CD14-positive monocyte (primary cell): ENCODE results near the gene EPHB4. TPM values are rescaled to one million over a fixed set of nuclear protein-coding genes. Genes with fewer than 3 reads are reported as not detected.

Source experiments
- DNase-seq, 3 donors: peaks; one replicate each; pipeline ENCODE4 v3.0.0-alpha.2; 2011 to 2022
- H2AFZ ChIP-seq: 2 replicates; pipeline ENCODE4 v1.6.0; 2012; ENCODE audit warnings: mild to moderate bottlenecking, low read depth, low read length, inconsistent platforms; ENCODE audit not compliant: insufficient read depth, poor library complexity, severe bottlenecking
- H3K27ac ChIP-seq, 2 donors: 1 replicate in 1 of 2; 2 replicates in 1 of 2; pipeline ENCODE4 v1.5.1; 2012 to 2013; ENCODE audit warnings: low read length in 2 of 2, control low read depth in 1 of 2, inconsistent platforms in 1 of 2, low read depth in 1 of 2, mild to moderate bottlenecking in 1 of 2
- H3K27me3 ChIP-seq, 2 donors: one replicate each; pipeline versions ENCODE4 v1.6.0 to v1.6.1; 2011 to 2013; ENCODE audit warnings: low read length in 2 of 2; ENCODE audit not compliant: control insufficient read depth in 2 of 2, insufficient read depth in 2 of 2
- H3K36me3 ChIP-seq, 2 donors: replicated peaks in 1 of 2; 1 replicate in 1 of 2; 2 replicates in 1 of 2; pipeline versions ENCODE4 v1.5.1 to v1.6.1; 2012 to 2013; ENCODE audit warnings: low read length in 2 of 2, control low read depth in 1 of 2, inconsistent platforms in 1 of 2, mild to moderate bottlenecking in 1 of 2; ENCODE audit not compliant: insufficient read depth in 2 of 2, control insufficient read depth in 1 of 2
- H3K4me1 ChIP-seq, 2 donors: 1 replicate in 1 of 2; 2 replicates in 1 of 2; pipeline versions ENCODE4 v1.5.1 to v1.6.1; 2012 to 2013; ENCODE audit warnings: low read length in 2 of 2, control low read depth in 1 of 2, inconsistent platforms in 1 of 2, mild to moderate bottlenecking in 1 of 2, moderate library complexity in 1 of 2; ENCODE audit not compliant: insufficient read depth in 2 of 2, control insufficient read depth in 1 of 2
- H3K4me2 ChIP-seq: replicated peaks from 2 replicates; pipeline ENCODE3; 2012; ENCODE audit warnings: low read length, moderate library complexity, mild to moderate bottlenecking; ENCODE audit not compliant: poor library complexity, severe bottlenecking; ENCODE audit errors: extremely low read depth
- H3K4me3 ChIP-seq, 3 experiments: fragments of 200-600 bp in 1 of 3; sonication (generic) in 1 of 3; replicated peaks in 1 of 3; 1 replicate in 2 of 3; 2 replicates in 1 of 3; pipeline ENCODE4 v1.5.1; 2011 to 2013; ENCODE audit warnings: low read length in 3 of 3, mild to moderate bottlenecking in 3 of 3, control low read depth in 2 of 3, low read depth in 2 of 3, inconsistent platforms in 1 of 3, moderate library complexity in 1 of 3
- H3K79me2 ChIP-seq: 2 replicates; pipeline ENCODE4 v1.6.0; 2012; ENCODE audit warnings: mild to moderate bottlenecking, control low read depth, inconsistent platforms, low read length, moderate library complexity; ENCODE audit not compliant: insufficient read depth
- H3K9ac ChIP-seq: 2 replicates; pipeline ENCODE4 v1.6.0; 2017; ENCODE audit warnings: low read length, mild to moderate bottlenecking; ENCODE audit not compliant: insufficient read depth, poor library complexity, severe bottlenecking
- H3K9me3 ChIP-seq, 2 donors: replicated peaks in 1 of 2; 1 replicate in 1 of 2; 2 replicates in 1 of 2; pipeline versions ENCODE4 v1.5.1 to v1.6.1; 2012 to 2013; ENCODE audit warnings: low read length in 2 of 2, control low read depth in 1 of 2; ENCODE audit not compliant: control insufficient read depth in 1 of 2, insufficient read depth in 1 of 2
- H4K20me1 ChIP-seq: 2 replicates; pipeline ENCODE4 v1.6.0; 2012; ENCODE audit warnings: mild to moderate bottlenecking, low read length, control low read depth, moderate library complexity; ENCODE audit not compliant: insufficient read depth
- H3K27ac Mint-ChIP-seq, 7 donors: one replicate each; pipeline ENCODE4 v1.8.0; 2020; ENCODE audit warnings: mild to moderate bottlenecking in 7 of 7, mixed read lengths in 7 of 7, moderate library complexity in 6 of 7, inconsistent platforms in 2 of 7
- H3K27me3 Mint-ChIP-seq, 3 donors: one replicate each; pipeline ENCODE4 v1.8.0; 2021 to 2022; ENCODE audit warnings: low read depth in 3 of 3, mild to moderate bottlenecking in 3 of 3, mixed read lengths in 3 of 3, moderate library complexity in 3 of 3, inconsistent platforms in 1 of 3
- H3K36me3 Mint-ChIP-seq, 2 donors: one replicate each; pipeline ENCODE4 v1.8.0; 2020; ENCODE audit warnings: mixed read lengths in 2 of 2, inconsistent platforms in 1 of 2, mild to moderate bottlenecking in 1 of 2
- H3K4me1 Mint-ChIP-seq: one replicate; pipeline ENCODE4 v1.8.0; 2020; ENCODE audit warnings: mild to moderate bottlenecking, mixed read lengths
- H3K4me3 Mint-ChIP-seq, 2 donors: one replicate each; pipeline ENCODE4 v1.8.0; 2020; ENCODE audit warnings: mild to moderate bottlenecking in 2 of 2, mixed read lengths in 2 of 2, moderate library complexity in 1 of 2
- H3K9me3 Mint-ChIP-seq, 7 donors: one replicate each; pipeline ENCODE4 v1.8.0; 2020 to 2022; ENCODE audit warnings: mixed read lengths in 7 of 7, mild to moderate bottlenecking in 6 of 7, moderate library complexity in 6 of 7, inconsistent platforms in 2 of 7
- CTCF ChIP-seq: fragments of 200-600 bp; IDR thresholded peaks from one replicate; pipeline ENCODE4 v1.8.0; 2022; ENCODE audit warnings: antibody characterized with exemption, mild to moderate bottlenecking
- WGBS: methylation state at CpG from one replicate; pipeline ENCODE4 v1.1.5; 2013; ENCODE audit warnings: missing lambda C conversion rate; ENCODE audit not compliant: insufficient coverage; 5-methylcytosine and 5-hydroxymethylcytosine counted together
- intact Hi-C, 2 donors: fragments of 100-400 bp; cut with micrococcal nuclease; formaldehyde crosslinking; loops; one replicate each; pipeline versions ENCODE4 v1.15.0 to v1.15.1; 2023
- polyA plus RNA-seq, 3 donors: library from polyadenylated mRNA; depleted of rRNA in 1 of 3; unstranded in 2 of 3; stranded (reverse) in 1 of 3; fragments of 300-500 nt in 2 of 3; fragments of >200 nt in 1 of 3; fragmentation: Illumina TruSeq in 2 of 3; gene quantifications; 1 replicate in 2 of 3; 2 replicates in 1 of 3; pipeline ENCODE4 v1.2.3, GENCODE V29; 2012 to 2021

EPHB4 gene
- polyA plus RNA-seq, 3 donors, result 5.0 to 6.5 (median 5.7) TPM

- no peaks in the 10 kb centered on the region for H3K36me3 ChIP-seq
- H3K79me2 ChIP-seq, result no peaks in the 10 kb centered on the region
- H3K9ac ChIP-seq, result peak overlapping the region; percentile 44
- Mint-ChIP-seq H3K27me3 (peaks cover 5 to 6% (median 5%) of the 10 kb centered on the region in 3 donors), H3K4me1 (peaks cover 18% of the 10 kb centered on the region), H3K36me3 (no peaks in the 10 kb centered on the region), H3K9me3 (no peaks in the 10 kb centered on the region), H3K27ac (peak overlapping the region in 2 of 7 donors; percentile 50 to 73), H3K4me3 (peak overlapping the region; percentile 78 to 86)
- no peaks in the 10 kb centered on the region for H3K9me3 ChIP-seq
- no peak for DNase-seq
- peak overlapping the region; percentile 81 for H2AFZ ChIP-seq
- no peaks in the 10 kb centered on the region for H4K20me1 ChIP-seq
- peak overlapping the region; percentile 69 for H3K4me2 ChIP-seq
- no peaks in the 10 kb centered on the region for H3K27me3 ChIP-seq
- TF ChIP-seq CTCF, result no peak
- 20% methylated on average over 1 of the region's 6 CpGs for WGBS
- intact Hi-C loops, result no loop called here
- peak overlapping the region; percentile 25 to 75 (median 58) for H3K4me3 ChIP-seq
- H3K27ac ChIP-seq, result peak overlapping the region in 1 of 2 donors; percentile 50
- H3K4me1 ChIP-seq, result peaks cover 16 to 17% of the 10 kb centered on the region in 2 donors
These were observed 9.4 kb upstream of the EPHB4 start for GRCh38 chr7:100836812-100837098.

- H3K4me2 ChIP-seq, result no peak overlapping the region
- peaks cover 16 to 17% of the 10 kb centered on the region in 2 donors for H3K4me1 ChIP-seq
- intact Hi-C loops, result no loop called here
- Mint-ChIP-seq H3K4me3 (no peak overlapping the region), H3K27me3 (peaks cover 8 to 11% (median 10%) of the 10 kb centered on the region in 3 donors), H3K36me3 (no peaks in the 10 kb centered on the region), H3K4me1 (peaks cover 18% of the 10 kb centered on the region), H3K9me3 (no peaks in the 10 kb centered on the region), H3K27ac (peak overlapping the region in 3 of 7 donors; percentile 33 to 52 (median 42))
- no peak overlapping the region for H3K9ac ChIP-seq
- no peak for DNase-seq
- H3K79me2 ChIP-seq, result no peaks in the 10 kb centered on the region
- H3K9me3 ChIP-seq, result no peaks in the 10 kb centered on the region
- H3K27me3 ChIP-seq, result no peaks in the 10 kb centered on the region
- peak overlapping the region; percentile 81 for H2AFZ ChIP-seq
- WGBS, result 26% methylated on average over 16 of the region's 17 CpGs
- no peaks in the 10 kb centered on the region for H3K36me3 ChIP-seq
- no peaks in the 10 kb centered on the region for H4K20me1 ChIP-seq
- no peak overlapping the region for H3K27ac ChIP-seq
- no peak overlapping the region for H3K4me3 ChIP-seq
- TF ChIP-seq CTCF, result no peak
These were observed 8.8 kb upstream of the EPHB4 start for GRCh38 chr7:100835903-100836811.
